H1 (cell line): ENCODE data around the gene FREM2. TPM values are rescaled to one million over a fixed set of nuclear protein-coding genes. Genes with fewer than 3 reads are reported as not detected.

ENCODE experiments used
- CTCF ChIA-PET: fragments of 300-600 bp; sonication (Branson Sonifier 250); formaldehyde crosslinking; loops from one replicate; lab custom pipeline; 2021; ENCODE audit not compliant: partially characterized antibody; lab: Charles Lee
- POLR2A ChIA-PET: fragments of 300-600 bp; sonication (Branson Sonifier 250); formaldehyde crosslinking; loops from one replicate; lab custom pipeline; 2021; ENCODE audit warnings: inconsistent platforms; ENCODE audit not compliant: partially characterized antibody; lab: Charles Lee
- DNase-seq, 2 experiments: peaks; one replicate each; pipeline versions ENCODE4 v3.0.0 to v3.0.0-alpha.2; 2010 to 2022; ENCODE audit warnings: low spot score in 2 of 2, low read depth in 1 of 2, mixed read lengths in 1 of 2
- FAIRE-seq: peaks from 2 replicates; lab custom pipeline; 2011; peaks lifted over from hg19 to GRCh38; lab: Jason Lieb, UNC
- H2AFZ ChIP-seq: 2 replicates; pipeline ENCODE4 v1.8.1; 2012; ENCODE audit warnings: low read length, inconsistent platforms
- H2AK5ac ChIP-seq: 2 replicates; pipeline ENCODE4 v1.6.1; 2013; ENCODE audit warnings: low read depth, low read length
- H2BK120ac ChIP-seq: replicated peaks from 2 replicates; pipeline ENCODE3; 2013; ENCODE audit warnings: low read depth, low read length, inconsistent platforms
- H2BK12ac ChIP-seq: 2 replicates; pipeline ENCODE4 v1.6.1; 2013; ENCODE audit warnings: low read depth, low read length
- H2BK15ac ChIP-seq: 2 replicates; pipeline ENCODE4 v1.6.1; 2013; ENCODE audit warnings: low read length
- H2BK20ac ChIP-seq: 2 replicates; pipeline ENCODE4 v1.6.1; 2013; ENCODE audit warnings: low read length
- H2BK5ac ChIP-seq: 2 replicates; pipeline ENCODE4 v1.6.1; 2013; ENCODE audit warnings: low read depth, low read length
- H3K14ac ChIP-seq: 2 replicates; pipeline ENCODE4 v1.6.1; 2013; ENCODE audit warnings: inconsistent platforms; ENCODE audit not compliant: insufficient read length
- H3K18ac ChIP-seq: 2 replicates; pipeline ENCODE4 v1.6.1; 2013; ENCODE audit warnings: low read length; ENCODE audit errors: extremely low read depth
- H3K23ac ChIP-seq: 2 replicates; pipeline ENCODE4 v1.6.1; 2013; ENCODE audit warnings: inconsistent platforms; ENCODE audit not compliant: insufficient read length
- H3K23me2 ChIP-seq: 2 replicates; pipeline ENCODE4 v1.6.1; 2013; ENCODE audit warnings: low read depth, low read length
- H3K27ac ChIP-seq: 2 replicates; pipeline ENCODE4 v1.6.1; 2011; ENCODE audit warnings: low read depth, low read length, inconsistent platforms
- H3K27me3 ChIP-seq, 4 experiments: replicated peaks in 1 of 4; 1 replicate in 1 of 4; 2 replicates in 3 of 4; pipeline versions ENCODE4 v1.6.1 to v1.8.1; 2011 to 2013; ENCODE audit warnings: low read length in 3 of 4, mild to moderate bottlenecking in 3 of 4, inconsistent platforms in 2 of 4, mixed read lengths in 2 of 4, moderate library complexity in 1 of 4; ENCODE audit not compliant: control insufficient read depth in 3 of 4, insufficient read depth in 3 of 4; ENCODE audit errors: extremely low read depth in 1 of 4
- H3K36me3 ChIP-seq, 4 experiments: 2 replicates each; pipeline versions ENCODE4 v1.6.1 to v1.8.1; 2011 to 2013; ENCODE audit warnings: mild to moderate bottlenecking in 4 of 4, low read length in 3 of 4, moderate library complexity in 2 of 4, control low read depth in 1 of 4, inconsistent platforms in 1 of 4; ENCODE audit not compliant: insufficient read depth in 4 of 4, control insufficient read depth in 2 of 4
- H3K4ac ChIP-seq: replicated peaks from 2 replicates; pipeline ENCODE3; 2013; ENCODE audit warnings: low read length, low read depth, mixed read lengths, inconsistent platforms; ENCODE audit not compliant: insufficient read length
- H3K4me1 ChIP-seq, 4 experiments: replicated peaks in 1 of 4; 1 replicate in 1 of 4; 2 replicates in 3 of 4; pipeline versions ENCODE4 v1.6.1 to v1.8.1; 2011 to 2013; ENCODE audit warnings: low read length in 3 of 4, inconsistent platforms in 2 of 4, mixed read lengths in 1 of 4; ENCODE audit not compliant: insufficient read depth in 4 of 4, control insufficient read depth in 3 of 4
- H3K4me2 ChIP-seq, 2 experiments: 2 replicates each; pipeline versions ENCODE4 v1.6.1 to v1.8.1; 2011 to 2013; ENCODE audit warnings: low read depth in 2 of 2, low read length in 2 of 2, control low read depth in 1 of 2, inconsistent platforms in 1 of 2, mild to moderate bottlenecking in 1 of 2; ENCODE audit not compliant: insufficient read depth in 1 of 2
- H3K4me3 ChIP-seq, 4 experiments: fragments of 200-600, 300-600 bp in 1 of 4; sonication (generic), shearing (Covaris generic), sonication (Bioruptor Twin) in 1 of 4; 2 replicates each; pipeline versions ENCODE4 v1.5.1 to v1.8.1; 2011 to 2016; ENCODE audit warnings: low read length in 4 of 4, low read depth in 3 of 4, control low read depth in 2 of 4, inconsistent platforms in 2 of 4, mild to moderate bottlenecking in 2 of 4, mixed read lengths in 1 of 4, moderate library complexity in 1 of 4; ENCODE audit not compliant: insufficient read depth in 2 of 4; ENCODE audit errors: extremely low read depth in 1 of 4
- H3K56ac ChIP-seq: replicated peaks from 2 replicates; pipeline ENCODE3; 2013; ENCODE audit warnings: low read depth, mild to moderate bottlenecking, mixed read lengths, low read length, inconsistent platforms; ENCODE audit not compliant: insufficient read length
- H3K79me1 ChIP-seq: 2 replicates; pipeline ENCODE4 v1.6.1; 2013; ENCODE audit warnings: low read depth, low read length, control low read depth
- H3K79me2 ChIP-seq, 2 experiments: 2 replicates each; pipeline versions ENCODE4 v1.6.1 to v1.8.1; 2012 to 2013; ENCODE audit warnings: low read length in 2 of 2, mild to moderate bottlenecking in 2 of 2, inconsistent platforms in 1 of 2; ENCODE audit not compliant: insufficient read depth in 2 of 2, control insufficient read depth in 1 of 2
- H3K9ac ChIP-seq, 4 experiments: replicated peaks in 1 of 4; 1 replicate in 1 of 4; 2 replicates in 3 of 4; pipeline versions ENCODE4 v1.6.1 to v1.8.1; 2011 to 2013; ENCODE audit warnings: low read depth in 3 of 4, low read length in 3 of 4, control low read depth in 2 of 4, mild to moderate bottlenecking in 2 of 4, moderate library complexity in 2 of 4, inconsistent platforms in 1 of 4; ENCODE audit errors: extremely low read depth in 1 of 4
- H3K9me3 ChIP-seq, 2 experiments: 2 replicates each; pipeline versions ENCODE4 v1.6.1 to v1.8.1; 2012 to 2013; ENCODE audit warnings: mild to moderate bottlenecking in 2 of 2, moderate library complexity in 2 of 2, control low read depth in 1 of 2, inconsistent platforms in 1 of 2, low read depth in 1 of 2, low read length in 1 of 2, mixed read lengths in 1 of 2; ENCODE audit not compliant: insufficient read depth in 2 of 2
- H4K20me1 ChIP-seq, 2 experiments: replicated peaks in 1 of 2; 2 replicates each; pipeline versions ENCODE3 to v1.8.1; 2011 to 2013; ENCODE audit warnings: inconsistent platforms in 2 of 2, low read length in 2 of 2, mild to moderate bottlenecking in 1 of 2; ENCODE audit not compliant: insufficient read depth in 2 of 2, control insufficient read depth in 1 of 2
- H4K5ac ChIP-seq: 2 replicates; pipeline ENCODE4 v1.6.1; 2013; ENCODE audit warnings: low read length, low read depth, mixed read lengths, inconsistent platforms; ENCODE audit not compliant: insufficient read length
- H4K8ac ChIP-seq: 2 replicates; pipeline ENCODE4 v1.8.0; 2013; ENCODE audit warnings: mild to moderate bottlenecking, moderate library complexity, low read length, inconsistent platforms; ENCODE audit not compliant: insufficient read depth; ENCODE audit errors: extremely low read depth
- H4K91ac ChIP-seq: replicated peaks from 2 replicates; pipeline ENCODE3; 2013; ENCODE audit warnings: low read length, mixed read lengths, inconsistent platforms; ENCODE audit not compliant: insufficient read length
- ATF2 ChIP-seq: IDR thresholded peaks from 2 replicates; pipeline ENCODE4 v1.6.1; 2012; ENCODE audit warnings: low read length, inconsistent platforms
- CREB1 ChIP-seq: IDR thresholded peaks from 2 replicates; pipeline ENCODE4 v1.6.1; 2012; ENCODE audit warnings: inconsistent platforms
- GABPA ChIP-seq: IDR thresholded peaks from 2 replicates; pipeline ENCODE4 v1.6.1; 2011; ENCODE audit warnings: mild to moderate bottlenecking, low read length, moderate library complexity, borderline replicate concordance; ENCODE audit not compliant: insufficient read depth
- HDAC2 ChIP-seq, 2 experiments: fragments of 300-600 bp in 1 of 2; sonication (generic) in 1 of 2; IDR thresholded peaks; 2 replicates each; pipeline ENCODE4 v1.6.1; 2011 to 2012; ENCODE audit warnings: low read depth in 2 of 2, low read length in 2 of 2, mild to moderate bottlenecking in 2 of 2, moderate library complexity in 2 of 2, borderline replicate concordance in 1 of 2, inconsistent platforms in 1 of 2
- RAD21 ChIP-seq, 2 experiments: IDR thresholded peaks in 1 of 2; conservative IDR thresholded peaks in 1 of 2; 2 replicates each; pipeline ENCODE4 v1.6.1; 2011; ENCODE audit warnings: low read depth in 2 of 2, low read length in 2 of 2, improper control_type of control experiment in 1 of 2, inconsistent platforms in 1 of 2, mild to moderate bottlenecking in 1 of 2, moderate library complexity in 1 of 2
- WGBS, 2 experiments: shearing (Covaris generic) in 1 of 2; methylation state at CpG; one replicate each; pipeline versions ENCODE4 v1.1.6 to v1.1.7; 2013 to 2015; ENCODE audit warnings: low lambda C conversion rate in 2 of 2, mixed read lengths in 2 of 2, inconsistent platforms in 1 of 2, low coverage in 1 of 2, missing lambda C conversion rate in 1 of 2; ENCODE audit not compliant: insufficient replicate concordance in 2 of 2, insufficient coverage in 1 of 2, insufficient read length in 1 of 2; ENCODE audit errors: extremely low coverage in 1 of 2, missing lambda C conversion rate in 1 of 2; 5-methylcytosine and 5-hydroxymethylcytosine counted together
- polyA plus RNA-seq, 7 experiments: library from polyadenylated mRNA; depleted of rRNA in 3 of 7; stranded (reverse) in 5 of 7; unstranded in 2 of 7; fragments of >200 nt in 5 of 7; fragments of 200-250 nt in 2 of 7; gene quantifications; 1 replicate in 5 of 7; 2 replicates in 1 of 7; 4 replicates in 1 of 7; pipeline versions ENCODE4 v1.2.1 to v1.2.3, GENCODE V29; 2011 to 2013; ENCODE audit warnings: missing spikeins in 2 of 7, mixed read lengths in 2 of 7
- total RNA-seq: library from RNA; stranded (reverse); fragmentation: NEBNext Ultra II Directional; extraction: Animal tissue kit (Norgen Biotek cat#: 25700); gene quantifications from 2 replicates; pipeline ENCODE4 v1.2.1, GENCODE V29; 2021

FREM2 gene
- total and polyA plus RNA-seq, 2 of the 8 experiments (the other 6 are each of a cell fraction or from before 2014, with no cell fraction given), result 11.6 to 22.8 TPM

- Histone ChIP-seq H3K4me1 (no peaks in the 10 kb centered on the region), H3K27ac (no peak overlapping the region), H3K4me2 (no peak overlapping the region), H3K4ac (no peak overlapping the region), H3K18ac (no peak overlapping the region), H3K14ac (no peak overlapping the region), H2AFZ (no peak overlapping the region), H2BK120ac (no peak overlapping the region), H2BK5ac (no peak overlapping the region), H4K20me1 (no peaks in the 10 kb centered on the region), H2BK15ac (no peak overlapping the region), H3K23me2 (no peaks in the 10 kb centered on the region), H3K4me3 (no peak overlapping the region), H2BK12ac (no peak overlapping the region), H4K5ac (no peak overlapping the region), H3K79me1 (no peaks in the 10 kb centered on the region), H3K56ac (no peak overlapping the region), H4K8ac (no peak overlapping the region), H3K9ac (no peak overlapping the region), H3K27me3 (no peaks in the 10 kb centered on the region), H3K23ac (no peak overlapping the region), H2AK5ac (no peak overlapping the region), H3K79me2 (no peaks in the 10 kb centered on the region), H3K9me3 (no peaks in the 10 kb centered on the region), H4K91ac (no peak overlapping the region), H3K36me3 (no peaks in the 10 kb centered on the region; a peak in 1 of 8 replicates), H2BK20ac (no peak overlapping the region)
- WGBS, 2 experiments, result 90% methylated on average over 3 of the region's 3 CpGs; no CpG with 5 or more reads in 1 of the 2 experiments
- FAIRE-seq (no peak), DNase-seq (no peak)
- CTCF ChIA-PET, result interaction anchor here (0.6 to 1.4 kb wide), 5 partner anchors 10 to 44 kb away, joined by 3 to 4 read pairs (median 3); no protein-coding TSS in a partner anchor
- no peak for TF ChIP-seq HDAC2 (IDR thresholded peaks at IDR 0.05; ENCODE audit: borderline replicate concordance in 1 of 2, low read depth in 2 of 2, low read length in 2 of 2)
- TF ChIP-seq RAD21 (IDR thresholded peaks at IDR 0.05 in 1 of 2, conservative IDR thresholded peaks at IDR 0.05 in 1 of 2; ENCODE audit: low read depth in 2 of 2, low read length in 2 of 2), result no peak
- no peak for TF ChIP-seq CREB1
- no peak for TF ChIP-seq GABPA
- TF ChIP-seq ATF2, result no peak
- POLR2A ChIA-PET, result no interaction called here
Measured at GRCh38 chr13:38868399-38868798, 181.5 kb downstream of the FREM2 start.
